Mesothelial cell of epicardium (in vitro differentiated cells): ENCODE data around the gene STAG1. TPM values are rescaled to one million over a fixed set of nuclear protein-coding genes. Genes with fewer than 3 reads are reported as not detected.

Experiments
- DNase-seq, 2 experiments: peaks; one replicate each; pipeline ENCODE4 v3.0.0; 2021; ENCODE audit warnings: low spot score in 2 of 2; ENCODE audit not compliant: unreplicated experiment in 2 of 2
- H3K27ac Mint-ChIP-seq: 2 replicates; pipeline ENCODE4 v1.8.0; 2021; ENCODE audit warnings: mixed read lengths
- H3K27me3 Mint-ChIP-seq: 2 replicates; pipeline ENCODE4 v1.8.0; 2021; ENCODE audit warnings: low read depth, mixed read lengths
- H3K36me3 Mint-ChIP-seq: 2 replicates; pipeline ENCODE4 v1.8.0; 2021; ENCODE audit warnings: mixed read lengths
- H3K4me1 Mint-ChIP-seq: 2 replicates; pipeline ENCODE4 v1.8.0; 2021; ENCODE audit warnings: mixed read lengths
- H3K4me3 Mint-ChIP-seq: 2 replicates; pipeline ENCODE4 v1.8.0; 2021; ENCODE audit warnings: mild to moderate bottlenecking, moderate library complexity, mixed read lengths
- H3K9me3 Mint-ChIP-seq: 2 replicates; pipeline ENCODE4 v1.8.0; 2021; ENCODE audit warnings: mixed read lengths
- total RNA-seq: library from RNA; stranded (reverse); gene quantifications from 3 replicates; pipeline ENCODE4 v1.2.1, GENCODE V29; 2021
- TF ChIP-seq, protein P1 (sequence below): fragments of 200-600 bp; sonication (generic); IDR thresholded peaks from one replicate; pipeline ENCODE4 v1.5.0; 2021; ENCODE audit warnings: antibody characterized with exemption; ENCODE audit not compliant: unreplicated experiment

Gene STAG1
- total RNA-seq, 1 donor from 2014 or later = 51.8 TPM

DNA sequence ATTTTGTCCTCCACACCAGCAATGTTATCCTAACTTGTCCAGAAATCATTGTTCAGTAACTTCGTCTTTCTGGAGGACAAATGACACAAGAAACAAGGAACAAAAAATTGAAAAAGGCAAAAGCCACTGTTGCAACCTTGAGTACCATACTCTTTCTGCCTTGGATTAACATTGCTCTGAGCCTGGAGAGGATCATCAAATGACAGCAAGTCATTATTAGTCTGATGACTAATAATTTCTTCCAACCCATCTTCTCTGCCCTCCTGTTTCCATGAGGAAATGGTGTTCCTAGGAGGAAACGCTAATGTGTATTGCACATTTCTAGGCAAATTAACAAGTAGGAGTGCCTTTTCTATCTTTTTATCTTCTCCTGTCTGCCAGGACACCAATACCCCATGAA lies 348.1 kb downstream of the STAG1 start:
- DNase-seq = no peak
- H3K4me1 Mint-ChIP-seq = no peaks in the 10 kb centered on the region
- no peaks in the 10 kb centered on the region for H3K27me3 Mint-ChIP-seq
- no peak overlapping the region for H3K27ac Mint-ChIP-seq
- H3K9me3 Mint-ChIP-seq = no peaks in the 10 kb centered on the region
- peaks cover 18% of the 10 kb centered on the region for H3K36me3 Mint-ChIP-seq
- TF ChIP-seq, protein P1, sequence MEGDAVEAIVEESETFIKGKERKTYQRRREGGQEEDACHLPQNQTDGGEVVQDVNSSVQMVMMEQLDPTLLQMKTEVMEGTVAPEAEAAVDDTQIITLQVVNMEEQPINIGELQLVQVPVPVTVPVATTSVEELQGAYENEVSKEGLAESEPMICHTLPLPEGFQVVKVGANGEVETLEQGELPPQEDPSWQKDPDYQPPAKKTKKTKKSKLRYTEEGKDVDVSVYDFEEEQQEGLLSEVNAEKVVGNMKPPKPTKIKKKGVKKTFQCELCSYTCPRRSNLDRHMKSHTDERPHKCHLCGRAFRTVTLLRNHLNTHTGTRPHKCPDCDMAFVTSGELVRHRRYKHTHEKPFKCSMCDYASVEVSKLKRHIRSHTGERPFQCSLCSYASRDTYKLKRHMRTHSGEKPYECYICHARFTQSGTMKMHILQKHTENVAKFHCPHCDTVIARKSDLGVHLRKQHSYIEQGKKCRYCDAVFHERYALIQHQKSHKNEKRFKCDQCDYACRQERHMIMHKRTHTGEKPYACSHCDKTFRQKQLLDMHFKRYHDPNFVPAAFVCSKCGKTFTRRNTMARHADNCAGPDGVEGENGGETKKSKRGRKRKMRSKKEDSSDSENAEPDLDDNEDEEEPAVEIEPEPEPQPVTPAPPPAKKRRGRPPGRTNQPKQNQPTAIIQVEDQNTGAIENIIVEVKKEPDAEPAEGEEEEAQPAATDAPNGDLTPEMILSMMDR = no peak
- no peak overlapping the region for H3K4me3 Mint-ChIP-seq

DNA sequence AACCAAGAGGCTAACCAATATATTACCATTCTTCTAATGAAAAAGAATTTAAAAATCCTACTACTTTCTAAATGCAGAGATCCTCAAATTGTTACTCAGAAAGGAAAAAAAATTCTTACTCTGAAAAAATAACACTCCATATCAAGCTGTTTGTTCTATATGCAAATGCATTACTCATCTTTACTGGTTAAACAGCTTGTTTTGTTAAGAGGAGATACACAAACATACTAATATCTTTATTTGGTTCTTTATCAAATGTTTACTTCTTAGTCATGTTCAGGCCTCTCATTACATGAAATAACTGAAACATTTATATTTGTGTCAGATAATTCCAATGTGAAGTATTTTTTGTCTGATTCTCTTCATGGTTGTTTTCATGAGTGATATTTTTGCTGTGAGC lies 355.3 kb downstream of the STAG1 start:
- Mint-ChIP-seq H3K27me3 (no peaks in the 10 kb centered on the region), H3K27ac (no peak overlapping the region), H3K4me1 (no peaks in the 10 kb centered on the region), H3K4me3 (no peak overlapping the region), H3K9me3 (no peaks in the 10 kb centered on the region), H3K36me3 (peaks cover 19% of the 10 kb centered on the region)
- TF ChIP-seq, protein P1 = no peak
- DNase-seq = no peak

DNA sequence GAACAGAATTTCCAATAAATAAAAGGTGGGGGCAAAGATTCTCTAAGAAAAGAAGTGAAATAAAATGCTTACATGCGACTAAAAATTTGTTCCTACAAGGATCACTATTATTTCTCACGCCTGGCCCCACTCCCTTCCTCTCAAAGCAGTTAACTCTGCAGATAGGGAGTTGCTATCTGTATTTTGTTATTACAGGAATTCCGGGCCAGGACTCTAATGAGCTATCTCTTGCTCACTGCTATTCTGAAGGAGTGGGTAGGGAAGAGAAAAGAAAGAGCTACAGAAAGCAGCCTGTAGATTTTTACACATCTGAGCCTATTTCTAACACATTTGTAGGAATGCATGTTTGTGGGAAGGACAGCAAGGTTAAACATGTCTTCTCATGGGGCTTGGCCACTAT lies 361.6 kb downstream of the STAG1 start:
- H3K27me3 Mint-ChIP-seq = no peaks in the 10 kb centered on the region
- no peak for DNase-seq
- peak overlapping the region; percentile 15 for H3K27ac Mint-ChIP-seq
- peaks cover 7% of the 10 kb centered on the region for H3K36me3 Mint-ChIP-seq
- TF ChIP-seq, protein P1 = no peak
- H3K4me1 Mint-ChIP-seq = peaks cover 5% of the 10 kb centered on the region
- H3K4me3 Mint-ChIP-seq = no peak overlapping the region
- no peaks in the 10 kb centered on the region for H3K9me3 Mint-ChIP-seq

DNA sequence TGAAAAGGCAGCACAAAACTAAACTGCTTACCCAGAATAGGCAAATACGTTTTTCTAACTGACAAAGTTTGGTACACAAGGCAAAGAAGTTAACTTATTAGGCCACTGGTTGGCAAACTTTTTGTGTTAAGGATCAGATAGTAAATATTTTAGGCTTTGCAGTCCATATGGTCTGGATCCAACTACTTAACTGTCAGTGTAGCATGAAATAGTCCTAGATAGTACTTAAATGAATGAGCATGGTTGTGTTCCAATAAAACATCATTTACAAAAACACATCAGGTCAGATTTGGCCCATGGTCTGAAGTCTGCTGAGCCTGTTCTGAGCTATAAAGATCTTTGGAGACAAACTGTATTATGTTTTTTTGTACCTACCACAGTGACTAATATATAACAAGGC lies 365.1 kb downstream of the STAG1 start:
- TF ChIP-seq, protein P1 = no peak
- Mint-ChIP-seq H3K27ac (no peak overlapping the region), H3K4me3 (no peak overlapping the region), H3K27me3 (no peaks in the 10 kb centered on the region), H3K36me3 (peaks cover 5% of the 10 kb centered on the region), H3K4me1 (peaks cover 5% of the 10 kb centered on the region), H3K9me3 (no peaks in the 10 kb centered on the region)
- no peak for DNase-seq

DNA sequence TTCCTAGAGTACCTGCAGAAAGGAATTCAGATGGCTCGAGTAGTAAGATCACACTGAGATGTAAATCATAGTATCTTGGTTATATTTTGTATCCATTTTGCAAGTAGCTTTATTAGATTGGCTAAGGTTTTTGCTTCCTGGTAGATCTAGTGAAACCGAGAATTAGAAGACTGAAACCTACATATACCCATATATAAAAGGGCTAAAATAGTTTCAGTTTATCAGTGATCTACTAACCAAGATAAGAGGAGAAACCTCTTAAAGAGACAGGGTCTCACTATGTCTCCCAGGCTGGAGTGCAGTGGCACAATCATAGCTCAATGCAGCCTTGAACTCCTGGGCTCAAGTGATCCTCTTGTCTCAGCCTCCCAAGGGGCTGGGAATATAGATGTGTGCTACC lies 366.7 kb downstream of the STAG1 start:
- H3K9me3 Mint-ChIP-seq = no peaks in the 10 kb centered on the region
- H3K4me1 Mint-ChIP-seq = peaks cover 8% of the 10 kb centered on the region
- no peak overlapping the region for H3K4me3 Mint-ChIP-seq
- TF ChIP-seq, protein P1 = no peak
- H3K36me3 Mint-ChIP-seq = peaks cover 5% of the 10 kb centered on the region
- no peak overlapping the region for H3K27ac Mint-ChIP-seq
- no peak for DNase-seq
- H3K27me3 Mint-ChIP-seq = no peaks in the 10 kb centered on the region

DNA sequence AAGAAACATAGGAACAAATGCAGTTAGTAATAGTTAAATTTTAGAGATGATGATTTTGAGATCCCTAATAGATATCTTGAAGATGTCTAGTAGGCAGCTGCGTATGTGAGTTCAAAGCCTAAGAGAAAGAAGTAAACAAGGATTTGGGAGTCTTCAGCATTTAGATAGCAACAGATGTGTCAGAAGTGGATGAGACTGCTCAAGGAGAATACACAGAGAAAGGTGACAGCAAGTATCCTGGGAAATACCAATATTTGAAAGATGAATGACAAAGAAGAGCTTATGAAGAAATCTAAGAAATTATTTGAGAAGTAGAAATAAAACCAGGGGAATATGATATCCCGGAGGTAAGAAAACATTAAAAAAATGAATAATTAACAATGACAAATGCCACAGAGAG lies 371.1 kb downstream of the STAG1 start:
- H3K27ac Mint-ChIP-seq = no peak overlapping the region
- no peaks in the 10 kb centered on the region for H3K9me3 Mint-ChIP-seq
- H3K4me1 Mint-ChIP-seq = peaks cover 23% of the 10 kb centered on the region
- no peak overlapping the region for H3K4me3 Mint-ChIP-seq
- peaks cover 3% of the 10 kb centered on the region for H3K36me3 Mint-ChIP-seq
- H3K27me3 Mint-ChIP-seq = no peaks in the 10 kb centered on the region
- TF ChIP-seq, protein P1 = no peak
- no peak for DNase-seq
